Peyer's patch (tissue), 4 donors: ENCODE measurements around the gene CLHC1. TPM values are rescaled to one million over a fixed set of nuclear protein-coding genes. Genes with fewer than 3 reads are reported as not detected.
"Not testable (repeated sequence)": the region's sequence is repeated elsewhere in the genome, so short reads cannot be mapped to it uniquely, and the experiment has no call there.

Source experiments
- DNase-seq, 3 donors: peaks; one replicate each; pipeline ENCODE4 v3.0.0-alpha.2; 2017 to 2019
- H3K27ac ChIP-seq, 4 donors: fragments of 200-600 bp; sonication (generic); one replicate each; pipeline ENCODE4 v1.5.1; 2016 to 2019
- H3K27me3 ChIP-seq, 2 donors: fragments of 200-600 bp; sonication (generic); one replicate each; pipeline ENCODE4 v1.5.1; 2019
- H3K36me3 ChIP-seq, 3 donors: fragments of 200-600 bp; sonication (generic); one replicate each; pipeline ENCODE4 v1.5.1; 2016 to 2019
- H3K4me1 ChIP-seq, 4 donors: fragments of 200-600 bp; sonication (generic); one replicate each; pipeline ENCODE4 v1.5.1; 2016 to 2019
- H3K4me3 ChIP-seq, 4 donors: fragments of 200-600 bp; sonication (generic); 1 replicate in 3 of 4; 2 replicates in 1 of 4; pipeline ENCODE4 v1.5.1; 2016 to 2019; ENCODE audit warnings: mild to moderate bottlenecking in 1 of 4
- H3K9me3 ChIP-seq, 4 donors: fragments of 200-600 bp; sonication (generic); one replicate each; pipeline ENCODE4 v1.5.1; 2016 to 2019; ENCODE audit warnings: mild to moderate bottlenecking in 1 of 4
- CTCF ChIP-seq, 6 experiments: fragments of 450-650 bp in 4 of 6; fragments of 200-600 bp in 2 of 6; sonication (generic) in 1 of 6; IDR thresholded peaks; one replicate each; pipeline ENCODE4 v1.5.1; 2017 to 2019; ENCODE audit warnings: antibody characterized with exemption in 6 of 6, mild to moderate bottlenecking in 3 of 6, moderate library complexity in 1 of 6
- POLR2A ChIP-seq, 2 donors: fragments of 450-650 bp; IDR thresholded peaks; one replicate each; pipeline ENCODE4 v1.5.1; 2017; ENCODE audit warnings: antibody characterized with exemption in 2 of 2, mild to moderate bottlenecking in 2 of 2, moderate library complexity in 2 of 2
- total RNA-seq, 4 donors: library from RNA; depleted of rRNA; stranded (reverse); fragments of >200 nt; gene quantifications; one replicate each; pipeline ENCODE4 v1.1.0, GENCODE V29; 2016

CLHC1 gene
- total RNA-seq, 4 donors from 2014 or later, result 1.9 to 15.3 (median 8.1) TPM

- no peak overlapping the region for H3K27ac ChIP-seq
- H3K27me3 ChIP-seq, result no peaks in the 10 kb centered on the region
- no peak for DNase-seq
- H3K4me3 ChIP-seq, result no peak overlapping the region
- H3K36me3 ChIP-seq, result no peaks in the 10 kb centered on the region
- TF ChIP-seq POLR2A (IDR thresholded peaks at IDR 0.05) (no peak), CTCF (IDR thresholded peaks at IDR 0.05) (no peak)
- peaks cover 0 to 7% (median 0%) of the 10 kb centered on the region in 4 donors for H3K4me1 ChIP-seq
- H3K9me3 ChIP-seq, result no peaks in the 10 kb centered on the region
These were observed 86.9 kb downstream of the CLHC1 start for GRCh38 chr2:55144922-55145820.

GRCh38 chr2:55143706-55144105, 88.4 kb downstream of the CLHC1 start:
- not testable (repeated sequence) for DNase-seq, H3K27me3 ChIP-seq, H3K4me3 ChIP-seq, H3K9me3 ChIP-seq, H3K36me3 ChIP-seq, H3K27ac ChIP-seq
- peaks cover 0 to 14% (median 0%) of the 10 kb centered on the region in 4 donors for H3K4me1 ChIP-seq

GRCh38 chr2:55142518-55142917, 89.6 kb downstream of the CLHC1 start:
- no peak for TF ChIP-seq CTCF (IDR thresholded peaks at IDR 0.05)
- no peak for TF ChIP-seq POLR2A (IDR thresholded peaks at IDR 0.05)
- no peak overlapping the region for H3K27ac ChIP-seq
- H3K9me3 ChIP-seq, result no peaks in the 10 kb centered on the region

GRCh38 chr2:55141572-55142413, 90.3 kb downstream of the CLHC1 start:
- no peak overlapping the region for H3K4me3 ChIP-seq
- no peaks in the 10 kb centered on the region for H3K27me3 ChIP-seq
- no peaks in the 10 kb centered on the region for H3K9me3 ChIP-seq
- peaks cover 0 to 32% (median 0%) of the 10 kb centered on the region in 4 donors for H3K4me1 ChIP-seq
- no peak for DNase-seq
- H3K36me3 ChIP-seq, result no peaks in the 10 kb centered on the region
- H3K27ac ChIP-seq, result peak overlapping the region in 1 of 4 donors; percentile 2
- TF ChIP-seq CTCF (IDR thresholded peaks at IDR 0.05) (no peak), POLR2A (IDR thresholded peaks at IDR 0.05) (no peak)

More at GRCh38 chr2:55142518-55142917, 89.6 kb downstream of the CLHC1 start:
- no peak for DNase-seq
- Histone ChIP-seq H3K4me3 (no peak overlapping the region), H3K4me1 (peaks cover 0 to 26% (median 0%) of the 10 kb centered on the region in 4 donors), H3K27me3 (no peaks in the 10 kb centered on the region), H3K36me3 (no peaks in the 10 kb centered on the region)

- H3K36me3 ChIP-seq, result no peaks in the 10 kb centered on the region
- DNase-seq, result no peak
- TF ChIP-seq CTCF (IDR thresholded peaks at IDR 0.05) (no peak), POLR2A (IDR thresholded peaks at IDR 0.05) (no peak)
- H3K27ac ChIP-seq, result no peak overlapping the region
- no peaks in the 10 kb centered on the region for H3K27me3 ChIP-seq
- no peaks in the 10 kb centered on the region for H3K9me3 ChIP-seq
- peaks cover 0 to 35% (median 0%) of the 10 kb centered on the region in 4 donors for H3K4me1 ChIP-seq
- no peak overlapping the region for H3K4me3 ChIP-seq
These were observed 91.5 kb downstream of the CLHC1 start for GRCh38 chr2:55140316-55141219.
